Measurements from ENCODE around the gene SGCD.

The SGCD gene

GRCh38 chr5:156588306-156588705 is 261.3 kb downstream of the SGCD start:
- no peak for TF ChIP-seq ZFX (IDR thresholded peaks at IDR 0.05)
- TF ChIP-seq CTCF (conservative IDR thresholded peaks at IDR 0.05): no peak
- no peak overlapping the region for H3K27ac ChIP-seq

GRCh38 chr5:156589104-156589945 is 262.4 kb downstream of the SGCD start:
- no peak overlapping the region for H3K27ac ChIP-seq
- TF ChIP-seq CTCF (conservative IDR thresholded peaks at IDR 0.05) (no peak), ZFX (IDR thresholded peaks at IDR 0.05) (no peak)

- TF ChIP-seq ZFX (IDR thresholded peaks at IDR 0.05) (no peak), CTCF (conservative IDR thresholded peaks at IDR 0.05) (no peak)
- H3K27ac ChIP-seq: no peak overlapping the region
These were observed 262.9 kb downstream of the SGCD start for GRCh38 chr5:156589946-156590216.

GRCh38 chr5:156590978-156591377 is 264.0 kb downstream of the SGCD start:
- no peak for TF ChIP-seq ZFX (IDR thresholded peaks at IDR 0.05)
- TF ChIP-seq CTCF (conservative IDR thresholded peaks at IDR 0.05): no peak
- H3K27ac ChIP-seq: no peak overlapping the region

- no peak overlapping the region for H3K27ac ChIP-seq
- TF ChIP-seq ZFX (IDR thresholded peaks at IDR 0.05) (no peak), CTCF (conservative IDR thresholded peaks at IDR 0.05) (no peak)
These were observed 264.7 kb downstream of the SGCD start for GRCh38 chr5:156591631-156592030.

GRCh38 chr5:156593546-156593945 is 266.6 kb downstream of the SGCD start:
- no peak overlapping the region for H3K27ac ChIP-seq
- TF ChIP-seq ZFX (IDR thresholded peaks at IDR 0.05): no peak
- TF ChIP-seq CTCF (conservative IDR thresholded peaks at IDR 0.05): no peak

GRCh38 chr5:156594406-156594805 is 267.4 kb downstream of the SGCD start:
- no peak for TF ChIP-seq ZFX (IDR thresholded peaks at IDR 0.05)
- no peak for TF ChIP-seq CTCF (conservative IDR thresholded peaks at IDR 0.05)
- no peak overlapping the region for H3K27ac ChIP-seq

Data from C4-2B (cell line).